GM23338 (cell line): ENCODE data around the gene SHPK. TPM values are rescaled to one million over a fixed set of nuclear protein-coding genes. Genes with fewer than 3 reads are reported as not detected.

Source experiments
- ATAC-seq: fragments of 200-7000 bp; cut with Tn5 transposase; 3 replicates; pipeline ENCODE4 v1.9.1; 2020
- DNase-seq: peaks from one replicate; pipeline ENCODE4 v3.0.0-alpha.2; 2015; ENCODE audit warnings: low spot score
- H2AFZ ChIP-seq: fragments of 200-600 bp; sonication (generic); 2 replicates; pipeline ENCODE4 v1.8.0; 2016; ENCODE audit warnings: antibody characterized with exemption, mild to moderate bottlenecking, moderate library complexity
- H3F3A ChIP-seq: fragments of 200-600 bp; sonication (generic); replicated peaks from 2 replicates; pipeline ENCODE4 v1.8.0; 2017; ENCODE audit warnings: antibody characterized with exemption, mixed run types, low read depth
- H3K27ac ChIP-seq: fragments of 200-600 bp; sonication (generic); 2 replicates; pipeline ENCODE4 v1.6.1; 2016; ENCODE audit warnings: low read depth
- H3K27me3 ChIP-seq: fragments of 200-600 bp; sonication (generic); 2 replicates; pipeline ENCODE4 v1.8.0; 2016; ENCODE audit warnings: mild to moderate bottlenecking, mixed run types, moderate library complexity; ENCODE audit not compliant: insufficient read depth
- H3K36me3 ChIP-seq: fragments of 200-600 bp; sonication (generic); 2 replicates; pipeline ENCODE4 v1.8.0; 2016; ENCODE audit warnings: mild to moderate bottlenecking; ENCODE audit not compliant: insufficient read depth
- H3K4me1 ChIP-seq: fragments of 200-600 bp; sonication (generic); 2 replicates; pipeline ENCODE4 v1.8.0; 2016; ENCODE audit warnings: mild to moderate bottlenecking, moderate library complexity; ENCODE audit not compliant: insufficient read depth
- H3K4me2 ChIP-seq: fragments of 200-600 bp; sonication (generic); 2 replicates; pipeline ENCODE4 v1.7.1; 2017; ENCODE audit warnings: mixed run types
- H3K4me3 ChIP-seq: fragments of 200-600 bp; sonication (generic); 2 replicates; pipeline ENCODE4 v1.6.1; 2016; ENCODE audit warnings: mixed run types
- H3K79me2 ChIP-seq: fragments of 200-600 bp; sonication (generic); replicated peaks from 2 replicates; pipeline ENCODE4 v1.8.0; 2017; ENCODE audit warnings: mild to moderate bottlenecking; ENCODE audit not compliant: insufficient read depth
- H3K9me2 ChIP-seq: fragments of 200-600 bp; sonication (generic); 2 replicates; pipeline ENCODE4 v1.8.0; 2017; ENCODE audit not compliant: insufficient read depth
- H4K20me1 ChIP-seq: fragments of 200-600 bp; sonication (generic); replicated peaks from 2 replicates; pipeline ENCODE4 v1.8.0; 2017; ENCODE audit warnings: mild to moderate bottlenecking; ENCODE audit not compliant: insufficient read depth
- H3K27ac Mint-ChIP-seq: 2 replicates; pipeline ENCODE4 v1.8.0; 2020; ENCODE audit warnings: inconsistent platforms, mild to moderate bottlenecking, moderate library complexity, mixed read lengths
- H3K27me3 Mint-ChIP-seq: 3 replicates; pipeline ENCODE4 v1.8.0; 2022; ENCODE audit warnings: low read depth, mild to moderate bottlenecking, moderate library complexity, mixed read lengths, inconsistent platforms; ENCODE audit not compliant: insufficient read depth, poor library complexity
- H3K36me3 Mint-ChIP-seq: 3 replicates; pipeline ENCODE4 v1.8.0; 2021; ENCODE audit warnings: low read depth, mild to moderate bottlenecking, inconsistent platforms, moderate library complexity, mixed read lengths
- H3K4me1 Mint-ChIP-seq: 3 replicates; pipeline ENCODE4 v1.8.0; 2020; ENCODE audit warnings: mild to moderate bottlenecking, inconsistent platforms, mixed read lengths
- H3K4me3 Mint-ChIP-seq: 3 replicates; pipeline ENCODE4 v1.8.0; 2021; ENCODE audit warnings: moderate library complexity, mild to moderate bottlenecking, inconsistent platforms, mixed read lengths
- H3K9me3 Mint-ChIP-seq: 3 replicates; pipeline ENCODE4 v1.8.0; 2020; ENCODE audit warnings: moderate library complexity, mild to moderate bottlenecking, inconsistent platforms, mixed read lengths
- ETS1 ChIP-seq: IDR thresholded peaks from 2 replicates; pipeline ENCODE4 v1.6.1; 2016; ENCODE audit warnings: antibody characterized with exemption
- EZH2 ChIP-seq: fragments of 200-600 bp; sonication (generic); IDR thresholded peaks from one replicate; pipeline ENCODE4 v1.8.0; 2017; ENCODE audit warnings: antibody characterized with exemption, mild to moderate bottlenecking, low read depth; ENCODE audit not compliant: unreplicated experiment
- POLR2AphosphoS5 ChIP-seq: IDR thresholded peaks from 2 replicates; pipeline ENCODE4 v1.6.1; 2016; ENCODE audit warnings: antibody characterized with exemption, low read depth
- REST ChIP-seq: IDR thresholded peaks from one replicate; pipeline ENCODE4 v1.6.1; 2018; ENCODE audit warnings: antibody characterized with exemption; ENCODE audit not compliant: unreplicated experiment
- STAT1 ChIP-seq: IDR thresholded peaks from one replicate; pipeline ENCODE4 v1.6.1; 2016; ENCODE audit warnings: antibody characterized with exemption; ENCODE audit not compliant: unreplicated experiment
- ZNF462 ChIP-seq: fragments of 250-450 bp; sonication (Bioruptor Pico); IDR thresholded peaks from 2 replicates; pipeline ENCODE4 v1.5.0; 2020; ENCODE audit warnings: mild to moderate bottlenecking, moderate library complexity
- polyA plus RNA-seq: library from polyadenylated mRNA; unstranded; fragments of >200 nt; fragmentation: Nextera tagmentation; extraction: Ambion mirVana; gene quantifications from 2 replicates; pipeline ENCODE4 v1.2.1, GENCODE V29; 2016
- total RNA-seq: library from RNA; depleted of rRNA; stranded (reverse); fragments of >200 nt; shearing (Covaris generic); gene quantifications from 2 replicates; pipeline ENCODE4 v1.2.3, GENCODE V29; 2014

Gene SHPK
- total and polyA plus RNA-seq, 2 experiments from 2014 or later, result 11.5 to 34.3 TPM

- no peak for TF ChIP-seq ZNF462 (CRISPR knock-in tag)
These were observed 33.0 kb upstream of the SHPK start (continued) for GRCh38 chr17:3669085-3669347.

- no peaks in the 10 kb centered on the region for H3K27me3 ChIP-seq
- peak within 1 kb of the TSS; percentile 52; the same call in 1 of the 2 replicates for H2AFZ ChIP-seq
- peak; percentile 93 for ATAC-seq
- peaks cover 41% of the 10 kb centered on the region for H3K79me2 ChIP-seq
- peak within 1 kb of the TSS; percentile 99 for H3K4me2 ChIP-seq
- Mint-ChIP-seq H3K4me1 (peaks cover 24% of the 10 kb centered on the region), H3K27me3 (peaks cover 21% of the 10 kb centered on the region), H3K27ac (peak within 1 kb of the TSS; percentile 96), H3K36me3 (peaks cover 23% of the 10 kb centered on the region; the same call in 2 of the 3 replicates), H3K4me3 (peak within 1 kb of the TSS; percentile 100), H3K9me3 (no peaks in the 10 kb centered on the region; the same call in 2 of the 3 replicates)
- H3K9me2 ChIP-seq, result no peaks in the 10 kb centered on the region
- H4K20me1 ChIP-seq, result peaks cover 14% of the 10 kb centered on the region
- H3K36me3 ChIP-seq, result no peaks in the 10 kb centered on the region
- peak within 1 kb of the TSS; percentile 99 for H3K4me3 ChIP-seq
- TF ChIP-seq EZH2 (no peak), REST (no peak), ETS1 (0 out of 2 replicates have a peak, but pooled peaks have one; percentile 35), POLR2AphosphoS5 (peak; percentile 98), STAT1 (no peak)
- H3K4me1 ChIP-seq, result peaks cover 7% of the 10 kb centered on the region; the same call in 1 of the 2 replicates
- peak within 1 kb of the TSS; percentile 98 for H3K27ac ChIP-seq
- DNase-seq, result peak; percentile 99
- H3F3A ChIP-seq, result peaks cover 21% of the 10 kb centered on the region; the same call in 1 of the 2 replicates
These were observed 32.4 kb upstream of the SHPK start, which contains the start of the genes EMC6 and TAX1BP3 for GRCh38 chr17:3668279-3669084. EMC6 (plus strand) TSS chr17:3668812; CDS start chr17:3669147, 335 bp downstream. TAX1BP3 (minus strand) TSS chr17:3668578; CDS start chr17:3668526, 52 bp downstream.
